Suppressor macrophage (primary cell): ENCODE measurements around the gene SPSB2.
A peak's percentile ranks its signal among the peaks of the same experiment; 100 is the strongest.
"Not testable (repeated sequence)": the region's sequence is repeated elsewhere in the genome, so short reads cannot be mapped to it uniquely, and the experiment has no call there.

ENCODE experiments used
- DNase-seq, 4 experiments: peaks; one replicate each; pipeline ENCODE4 v3.0.0-alpha.2; 2020 to 2022
- total RNA-seq, 17 experiments: gene quantifications; one replicate each; lab custom pipeline; 2026; ENCODE audit warnings: mixed read lengths in 6 of 17, inconsistent platforms in 3 of 17; lab: John Stamatoyannopoulos, UW

The SPSB2 gene, protein sequence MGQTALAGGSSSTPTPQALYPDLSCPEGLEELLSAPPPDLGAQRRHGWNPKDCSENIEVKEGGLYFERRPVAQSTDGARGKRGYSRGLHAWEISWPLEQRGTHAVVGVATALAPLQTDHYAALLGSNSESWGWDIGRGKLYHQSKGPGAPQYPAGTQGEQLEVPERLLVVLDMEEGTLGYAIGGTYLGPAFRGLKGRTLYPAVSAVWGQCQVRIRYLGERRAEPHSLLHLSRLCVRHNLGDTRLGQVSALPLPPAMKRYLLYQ
- total RNA-seq = 0.22 to 5.7 (median 2.5) reads per million in 17 experiments

DNA sequence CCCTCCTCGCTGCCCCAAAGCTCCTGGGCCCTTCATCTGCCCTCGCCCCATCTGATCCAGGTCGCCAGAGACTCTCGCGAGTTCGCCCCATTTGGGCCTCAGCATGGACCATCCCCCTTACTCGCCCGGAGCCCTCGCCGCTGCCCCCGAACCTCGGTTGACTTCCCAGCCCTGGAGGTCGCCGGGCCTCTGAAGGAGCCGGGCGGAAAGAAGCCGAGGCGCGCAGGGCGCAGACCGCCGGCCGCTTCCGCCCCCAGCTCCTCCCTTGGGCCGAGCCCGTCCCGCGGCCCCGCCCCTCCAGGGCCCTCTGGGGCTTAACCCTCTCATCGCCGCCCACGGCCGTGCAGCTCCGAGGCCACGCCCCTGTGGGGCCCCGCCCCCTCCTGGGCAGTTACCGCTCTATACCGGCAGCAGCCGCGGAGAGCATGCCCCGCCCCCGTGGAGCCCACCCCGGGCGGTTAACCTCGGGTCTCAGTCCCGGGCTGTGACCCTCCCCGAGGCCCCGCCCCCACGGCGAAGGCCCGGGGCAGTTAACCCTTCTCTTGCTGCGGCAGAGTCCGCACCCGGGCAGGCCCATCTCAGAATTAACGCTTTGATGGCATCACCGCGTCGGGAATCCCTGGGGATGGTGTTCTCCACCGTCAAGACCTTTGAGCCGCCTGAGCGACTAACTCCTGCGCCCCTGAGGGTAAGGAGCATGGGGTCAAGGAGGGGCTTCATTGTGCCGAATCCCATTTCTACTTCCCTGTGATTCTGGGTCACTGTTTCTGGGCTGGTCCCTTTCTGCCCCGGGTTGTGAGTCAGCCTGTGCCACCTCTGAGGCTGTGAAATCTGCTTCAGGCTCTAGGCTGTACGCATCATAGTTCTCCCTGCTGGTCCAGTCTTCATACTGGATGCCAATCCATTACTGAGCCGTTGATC lies at the start of gene SPSB2:
TSS of gene SPSB2 (minus strand) at position 210 of the 921 bp plus-strand sequence. CDS start 402 bp downstream, outside the sequence.
- peak; percentile 98 to 100 (median 99) for DNase-seq

DNA sequence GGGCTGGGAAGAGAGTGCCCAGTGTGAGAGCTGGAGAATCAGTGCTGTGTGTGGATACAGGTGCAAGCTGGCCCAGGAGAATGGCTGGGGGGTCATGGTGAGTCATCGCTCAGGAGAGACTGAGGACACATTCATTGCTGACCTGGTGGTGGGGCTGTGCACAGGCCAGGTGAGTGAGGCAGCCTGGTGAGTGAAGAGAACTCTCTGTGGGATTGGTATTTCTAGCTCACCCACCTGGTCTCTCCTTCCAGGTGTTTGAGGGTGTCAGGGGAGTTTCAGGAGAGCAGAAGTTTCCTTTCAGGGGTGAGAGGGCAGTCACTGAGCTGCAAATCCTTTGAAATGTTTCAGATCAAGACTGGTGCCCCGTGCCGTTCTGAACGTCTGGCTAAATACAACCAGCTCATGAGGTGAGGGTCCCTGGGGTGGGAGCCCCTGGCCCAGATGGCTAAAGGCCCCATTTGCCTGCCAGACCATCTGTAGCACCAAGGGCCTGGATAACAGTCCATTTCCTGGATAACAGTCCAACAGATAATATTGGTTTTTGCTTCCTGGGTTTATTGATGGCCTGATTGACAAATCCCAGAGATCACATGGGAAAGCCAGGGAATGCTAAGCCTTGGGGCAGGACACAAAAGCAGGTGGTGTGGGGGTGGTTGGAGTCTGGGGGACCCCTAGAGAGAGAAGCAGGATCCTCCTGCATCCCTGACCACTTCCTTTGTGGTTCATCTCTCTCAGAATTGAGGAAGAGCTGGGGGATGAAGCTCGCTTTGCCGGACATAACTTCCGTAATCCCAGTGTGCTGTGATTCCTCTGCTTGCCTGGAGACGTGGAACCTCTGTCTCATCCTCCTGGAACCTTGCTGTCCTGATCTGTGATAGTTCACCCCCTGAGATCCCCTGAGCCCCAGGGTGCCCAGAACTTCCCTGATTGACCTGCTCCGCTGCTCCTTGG lies 49.2 kb upstream of the SPSB2 start:
- DNase-seq = peak; percentile 58 to 80 (median 76)

DNA sequence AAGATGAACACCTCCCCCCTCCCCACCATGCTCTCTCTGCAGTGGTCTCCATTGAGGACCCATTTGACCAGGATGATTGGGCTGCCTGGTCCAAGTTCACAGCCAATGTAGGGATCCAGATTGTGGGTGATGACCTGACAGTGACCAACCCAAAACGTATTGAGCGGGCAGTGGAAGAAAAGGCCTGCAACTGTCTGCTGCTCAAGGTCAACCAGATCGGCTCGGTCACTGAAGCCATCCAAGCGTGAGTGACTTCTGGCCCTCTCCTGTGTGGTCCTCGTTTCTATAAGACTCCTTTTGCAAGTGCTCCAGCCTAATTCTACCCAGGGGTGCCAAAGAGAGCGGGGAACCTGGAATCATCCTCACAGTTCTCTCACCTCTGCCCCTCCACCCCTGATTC lies 48.4 kb upstream of the SPSB2 start:
- no peak for DNase-seq

GRCh38 chr12:6919588-6919987 lies 46.5 kb upstream of the SPSB2 start:
- peak in 1 of 4 experiments; percentile 37 for DNase-seq

- no peak for DNase-seq
These were observed 44.6 kb upstream of the SPSB2 start for GRCh38 chr12:6917491-6918231.

DNA sequence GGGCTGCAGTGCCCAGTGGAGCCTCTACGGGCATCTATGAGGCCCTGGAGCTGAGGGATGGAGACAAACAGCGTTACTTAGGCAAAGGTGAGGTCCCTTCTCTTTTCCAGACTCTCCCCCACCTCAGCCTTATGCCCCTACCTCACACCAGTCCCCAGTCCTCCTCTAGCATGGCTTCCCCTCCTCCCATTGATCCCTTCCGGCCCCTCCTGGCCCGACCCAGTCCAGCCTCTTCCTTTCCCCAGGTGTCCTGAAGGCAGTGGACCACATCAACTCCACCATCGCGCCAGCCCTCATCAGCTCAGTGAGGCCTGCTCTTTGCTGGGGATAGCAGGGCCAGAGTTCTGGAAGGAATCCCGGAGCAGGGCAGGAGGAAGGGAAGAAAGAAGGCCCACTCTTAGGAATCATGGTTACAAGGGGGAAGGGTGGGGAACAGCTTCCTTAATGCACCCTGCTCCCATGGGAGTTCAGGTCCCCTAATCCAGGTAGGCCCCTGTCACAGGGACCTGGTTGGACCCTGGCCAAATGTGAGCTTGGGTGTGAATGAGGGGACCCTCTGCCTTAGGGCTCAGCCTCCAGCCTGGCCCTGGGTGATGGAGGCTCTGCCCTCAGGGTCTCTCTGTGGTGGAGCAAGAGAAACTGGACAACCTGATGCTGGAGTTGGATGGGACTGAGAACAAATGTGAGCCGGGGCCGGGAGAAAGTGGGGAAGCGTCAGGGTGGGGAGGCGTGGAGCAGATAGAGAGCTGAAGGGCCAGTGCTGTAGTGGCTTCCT lies 43.5 kb upstream of the SPSB2 start:
- no peak for DNase-seq

DNA sequence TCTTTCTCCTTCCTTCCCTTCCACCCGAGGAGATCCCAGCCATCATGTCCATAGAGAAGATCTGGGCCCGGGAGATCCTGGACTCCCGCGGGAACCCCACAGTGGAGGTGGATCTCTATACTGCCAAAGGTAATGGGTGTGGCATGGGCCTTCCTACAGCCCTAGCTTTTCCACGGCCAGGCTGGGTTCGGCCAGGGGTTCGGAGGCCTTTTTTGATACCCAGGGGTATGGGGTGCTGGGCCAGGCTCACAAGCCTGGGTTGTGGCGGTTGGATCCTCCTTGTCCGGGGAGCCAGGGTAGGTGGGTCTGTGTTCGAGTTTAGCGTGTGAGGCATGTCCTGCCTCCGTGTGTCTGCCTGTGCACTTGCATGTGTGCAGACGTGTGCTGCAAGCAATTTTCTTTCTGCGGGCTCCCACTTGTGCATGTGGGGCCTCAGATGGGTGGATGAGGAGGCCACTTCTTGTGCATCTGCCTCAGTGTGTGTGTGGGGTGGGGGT lies 42.7 kb upstream of the SPSB2 start:
- DNase-seq = no peak

DNA sequence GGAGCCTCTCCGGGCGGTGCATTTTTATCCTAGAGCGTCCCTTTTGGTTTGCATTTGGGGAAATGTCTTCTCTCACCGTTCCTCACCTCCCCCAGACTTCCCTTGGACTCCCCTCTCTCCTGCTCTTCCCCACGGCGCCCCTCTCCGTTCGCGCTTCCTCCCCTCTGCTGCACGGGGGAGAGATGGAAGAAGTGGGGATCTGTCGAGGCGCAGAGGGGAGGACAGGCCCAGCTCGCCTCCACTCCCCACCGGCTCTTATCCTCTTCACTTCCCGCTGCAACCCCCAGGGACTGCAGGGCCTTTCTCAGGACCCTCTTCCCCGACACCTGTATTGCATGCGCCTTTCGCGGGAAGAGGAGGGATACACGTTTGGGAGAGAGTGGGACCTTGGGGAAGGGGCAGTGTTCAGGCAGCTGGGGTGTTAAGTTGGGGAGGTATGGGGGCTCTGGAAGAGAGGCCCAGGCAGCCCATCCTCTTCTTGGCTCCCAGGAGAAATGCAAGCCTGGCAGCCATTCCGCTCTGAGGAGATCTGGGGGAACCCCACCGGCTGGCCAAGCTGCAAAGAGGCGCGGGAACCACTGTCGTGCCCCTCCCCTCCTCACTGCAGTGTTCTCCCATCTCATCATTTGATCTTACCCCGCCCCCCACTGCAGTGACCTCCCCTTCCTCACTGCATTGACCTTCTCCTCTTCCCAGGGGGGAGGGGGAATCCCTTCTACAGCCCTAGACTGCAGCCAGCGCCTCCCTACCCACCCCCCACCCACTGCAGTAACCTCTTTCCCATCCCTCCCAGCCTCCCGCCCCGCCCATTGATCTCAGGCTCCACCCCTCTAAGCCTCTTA lies 42.1 kb upstream of the SPSB2 start:
- no peak for DNase-seq

DNA sequence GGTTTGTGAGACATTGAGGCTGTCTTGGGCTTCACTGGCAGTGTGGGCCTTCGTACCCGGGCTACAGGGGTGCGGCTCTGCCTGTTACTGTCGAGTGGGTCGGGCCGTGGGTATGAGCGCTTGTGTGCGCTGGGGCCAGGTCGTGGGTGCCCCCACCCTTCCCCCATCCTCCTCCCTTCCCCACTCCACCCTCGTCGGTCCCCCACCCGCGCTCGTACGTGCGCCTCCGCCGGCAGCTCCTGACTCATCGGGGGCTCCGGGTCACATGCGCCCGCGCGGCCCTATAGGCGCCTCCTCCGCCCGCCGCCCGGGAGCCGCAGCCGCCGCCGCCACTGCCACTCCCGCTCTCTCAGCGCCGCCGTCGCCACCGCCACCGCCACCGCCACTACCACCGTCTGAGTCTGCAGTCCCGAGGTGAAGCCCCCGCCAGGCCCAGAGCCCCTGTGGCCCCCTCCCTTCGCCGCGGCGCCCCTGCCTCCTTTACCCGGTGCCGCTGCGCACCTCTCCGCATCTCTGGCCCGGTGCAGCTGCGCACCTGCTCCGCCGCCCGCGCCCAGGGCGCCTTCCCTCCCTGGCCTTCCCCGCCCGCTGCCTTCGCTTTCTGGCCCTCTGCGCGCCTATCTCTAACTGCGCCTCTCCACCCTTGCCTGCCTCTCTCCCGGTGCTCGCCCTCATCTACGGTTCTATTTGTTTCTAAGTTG lies 41.3 kb upstream of the SPSB2 start, which contains the start of gene ENO2:
TSS of gene ENO2 (plus strand) at position 335 of the 701 bp plus-strand sequence. CDS start 1,253 bp downstream, outside the sequence.
- DNase-seq = peak; percentile 38 to 81 (median 65)

GRCh38 chr12:6912164-6912935 lies 39.2 kb upstream of the SPSB2 start:
- no peak for DNase-seq

GRCh38 chr12:6909421-6910145 lies 36.5 kb upstream of the SPSB2 start:
- no peak for DNase-seq

- not testable (repeated sequence) for DNase-seq
These were observed 35.0 kb upstream of the SPSB2 start for GRCh38 chr12:6908141-6908540.

GRCh38 chr12:6905414-6906040 lies 32.4 kb upstream of the SPSB2 start:
- DNase-seq = no peak

- DNase-seq = peak; percentile 95 to 98 (median 96)
These were observed 31.5 kb upstream of the SPSB2 start, which contains the start of gene LRRC23 for GRCh38 chr12:6904280-6905276. TSS of gene LRRC23 (plus strand) at chr12:6904822. CDS start at chr12:6905634, 812 bp downstream.

DNA sequence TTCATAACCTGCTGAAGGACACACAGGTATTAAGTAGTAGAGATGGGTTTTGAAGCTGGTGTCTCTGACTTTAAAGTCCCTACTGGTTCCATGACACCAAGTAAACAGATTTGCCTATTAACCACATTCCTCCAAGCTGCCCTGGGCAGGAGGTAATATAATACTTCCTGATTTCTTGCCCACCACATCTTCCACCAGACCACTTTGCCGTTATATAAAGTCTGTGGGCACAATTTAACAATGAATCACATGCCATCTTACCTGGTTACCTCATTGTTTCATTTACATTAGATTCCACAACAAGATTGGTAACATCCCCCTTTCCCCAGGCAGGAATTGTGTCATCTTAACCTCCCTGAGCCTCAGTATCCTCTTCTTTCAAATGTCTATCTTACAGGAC lies 30.6 kb upstream of the SPSB2 start:
- DNase-seq = no peak
